Peyer's patch (tissue), 4 donors: ENCODE results near the gene AP3M1. TPM values are rescaled to one million over a fixed set of nuclear protein-coding genes. Genes with fewer than 3 reads are reported as not detected.

ENCODE experiments used
- DNase-seq, 3 donors: peaks; one replicate each; pipeline ENCODE4 v3.0.0-alpha.2; 2017 to 2019
- H3K27ac ChIP-seq, 4 donors: fragments of 200-600 bp; sonication (generic); one replicate each; pipeline ENCODE4 v1.5.1; 2016 to 2019
- H3K27me3 ChIP-seq, 2 donors: fragments of 200-600 bp; sonication (generic); one replicate each; pipeline ENCODE4 v1.5.1; 2019
- H3K36me3 ChIP-seq, 3 donors: fragments of 200-600 bp; sonication (generic); one replicate each; pipeline ENCODE4 v1.5.1; 2016 to 2019
- H3K4me1 ChIP-seq, 4 donors: fragments of 200-600 bp; sonication (generic); one replicate each; pipeline ENCODE4 v1.5.1; 2016 to 2019
- H3K4me3 ChIP-seq, 4 donors: fragments of 200-600 bp; sonication (generic); 1 replicate in 3 of 4; 2 replicates in 1 of 4; pipeline ENCODE4 v1.5.1; 2016 to 2019; ENCODE audit warnings: mild to moderate bottlenecking in 1 of 4
- H3K9me3 ChIP-seq, 4 donors: fragments of 200-600 bp; sonication (generic); one replicate each; pipeline ENCODE4 v1.5.1; 2016 to 2019; ENCODE audit warnings: mild to moderate bottlenecking in 1 of 4
- CTCF ChIP-seq, 6 experiments: fragments of 450-650 bp in 4 of 6; fragments of 200-600 bp in 2 of 6; sonication (generic) in 1 of 6; IDR thresholded peaks; one replicate each; pipeline ENCODE4 v1.5.1; 2017 to 2019; ENCODE audit warnings: antibody characterized with exemption in 6 of 6, mild to moderate bottlenecking in 3 of 6, moderate library complexity in 1 of 6
- POLR2A ChIP-seq, 2 donors: fragments of 450-650 bp; IDR thresholded peaks; one replicate each; pipeline ENCODE4 v1.5.1; 2017; ENCODE audit warnings: antibody characterized with exemption in 2 of 2, mild to moderate bottlenecking in 2 of 2, moderate library complexity in 2 of 2
- total RNA-seq, 4 donors: library from RNA; depleted of rRNA; stranded (reverse); fragments of >200 nt; gene quantifications; one replicate each; pipeline ENCODE4 v1.1.0, GENCODE V29; 2016

AP3M1 gene
- total RNA-seq, 4 donors from 2014 or later, result 17.5 to 23.2 (median 22.0) TPM

- no peak for DNase-seq
- Histone ChIP-seq H3K27me3 (no peaks in the 10 kb centered on the region), H3K27ac (no peak overlapping the region), H3K4me1 (peaks cover 0 to 10% (median 0%) of the 10 kb centered on the region in 4 donors), H3K4me3 (no peak overlapping the region), H3K9me3 (no peaks in the 10 kb centered on the region), H3K36me3 (peaks cover 0 to 21% (median 0%) of the 10 kb centered on the region in 3 donors)
- TF ChIP-seq CTCF (IDR thresholded peaks at IDR 0.05) (no peak), POLR2A (IDR thresholded peaks at IDR 0.05) (no peak)
Measured at GRCh38 chr10:74081941-74082718, 68.5 kb downstream of the AP3M1 start.

GRCh38 chr10:74081192-74081803 lies 69.3 kb downstream of the AP3M1 start:
- TF ChIP-seq CTCF (IDR thresholded peaks at IDR 0.05), result peak; percentile 35 to 80 (median 70)
- TF ChIP-seq POLR2A (IDR thresholded peaks at IDR 0.05), result no peak
- no peak overlapping the region for H3K4me3 ChIP-seq
- peaks cover 0 to 21% (median 0%) of the 10 kb centered on the region in 3 donors for H3K36me3 ChIP-seq
- H3K27me3 ChIP-seq, result no peaks in the 10 kb centered on the region
- DNase-seq, result peak in 2 of 3 donors; percentile 26 to 62
- H3K9me3 ChIP-seq, result no peaks in the 10 kb centered on the region
- no peak overlapping the region for H3K27ac ChIP-seq
- H3K4me1 ChIP-seq, result peaks cover 0 to 10% (median 0%) of the 10 kb centered on the region in 4 donors

GRCh38 chr10:74079936-74080590 lies 70.6 kb downstream of the AP3M1 start:
- Histone ChIP-seq H3K27me3 (no peaks in the 10 kb centered on the region), H3K9me3 (no peaks in the 10 kb centered on the region), H3K27ac (no peak overlapping the region), H3K4me1 (peaks cover 0 to 10% (median 0%) of the 10 kb centered on the region in 4 donors), H3K36me3 (peaks cover 0 to 28% (median 0%) of the 10 kb centered on the region in 3 donors), H3K4me3 (no peak overlapping the region)
- TF ChIP-seq CTCF (IDR thresholded peaks at IDR 0.05), result no peak
- TF ChIP-seq POLR2A (IDR thresholded peaks at IDR 0.05), result no peak
- no peak for DNase-seq

GRCh38 chr10:74079028-74079935 lies 71.3 kb downstream of the AP3M1 start:
- no peak overlapping the region for H3K27ac ChIP-seq
- H3K4me1 ChIP-seq, result peaks cover 0 to 10% (median 0%) of the 10 kb centered on the region in 4 donors
- DNase-seq, result no peak
- no peaks in the 10 kb centered on the region for H3K9me3 ChIP-seq
- H3K36me3 ChIP-seq, result peaks cover 0 to 25% (median 0%) of the 10 kb centered on the region in 3 donors
- H3K4me3 ChIP-seq, result no peak overlapping the region
- H3K27me3 ChIP-seq, result no peaks in the 10 kb centered on the region
- no peak for TF ChIP-seq POLR2A (IDR thresholded peaks at IDR 0.05)

- no peaks in the 10 kb centered on the region for H3K9me3 ChIP-seq
- no peak overlapping the region for H3K27ac ChIP-seq
- peaks cover 0 to 10% (median 0%) of the 10 kb centered on the region in 4 donors for H3K4me1 ChIP-seq
- no peak overlapping the region for H3K4me3 ChIP-seq
- peaks cover 0 to 19% (median 0%) of the 10 kb centered on the region in 3 donors for H3K36me3 ChIP-seq
- TF ChIP-seq POLR2A (IDR thresholded peaks at IDR 0.05) (no peak), CTCF (IDR thresholded peaks at IDR 0.05) (no peak)
- no peaks in the 10 kb centered on the region for H3K27me3 ChIP-seq
- DNase-seq, result no peak
Measured at GRCh38 chr10:74078037-74078436, 72.6 kb downstream of the AP3M1 start.
